Suppressor macrophage treated with lipopolysaccharide for 4 hours (primary cell): ENCODE results near the gene DBX2.
"Not testable (repeated sequence)": the region's sequence is repeated elsewhere in the genome, so short reads cannot be mapped to it uniquely, and the experiment has no call there.

ENCODE experiments used
- DNase-seq: peaks from one replicate; pipeline ENCODE4 v3.0.0-alpha.2; 2020

DBX2 gene

DNA sequence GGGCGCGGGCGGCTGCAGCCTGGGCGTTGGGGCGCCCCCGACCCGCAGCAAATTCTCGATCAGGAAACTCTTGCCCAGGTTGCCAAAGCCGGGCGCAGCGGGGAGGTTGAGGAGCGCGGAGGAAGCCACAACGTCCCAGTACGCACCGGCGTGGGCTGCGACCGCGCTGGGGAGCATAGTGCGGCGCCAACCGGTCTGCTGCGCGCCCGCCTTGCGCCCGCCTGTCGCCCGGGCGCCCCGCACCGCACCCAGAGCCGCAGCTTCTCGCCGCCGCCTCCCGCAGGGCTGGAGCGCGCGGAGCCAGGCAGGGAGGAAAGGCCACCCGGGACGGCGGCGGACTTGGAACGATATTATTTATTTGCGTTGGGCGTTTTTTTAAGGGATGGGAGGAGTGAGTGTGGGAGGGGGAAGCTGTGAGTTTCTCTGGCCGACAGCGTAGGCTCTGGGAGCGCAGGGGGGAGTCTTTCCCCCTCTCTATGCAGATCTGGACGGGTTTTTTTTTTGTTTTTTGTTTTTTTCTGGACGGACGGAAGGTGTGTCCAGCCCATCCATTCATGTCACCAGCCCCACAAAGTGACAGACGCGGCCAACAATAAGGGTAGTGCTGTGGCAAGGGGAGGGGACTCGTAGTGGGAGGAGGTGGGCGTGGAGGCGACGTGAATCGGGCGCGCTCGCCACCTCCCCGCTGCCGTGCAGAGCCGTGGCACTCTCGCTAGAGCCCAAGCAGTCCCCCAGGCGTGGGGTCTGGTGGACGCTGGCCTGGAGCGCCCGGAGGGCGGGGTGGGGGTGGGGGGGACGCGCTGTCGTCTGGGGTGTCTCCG lies at the start of gene DBX2:
Gene DBX2 (minus strand): TSS at position 349 of the 821 bp plus-strand sequence. CDS start 172 bp downstream, at position 177.
- no peak for DNase-seq

DNA sequence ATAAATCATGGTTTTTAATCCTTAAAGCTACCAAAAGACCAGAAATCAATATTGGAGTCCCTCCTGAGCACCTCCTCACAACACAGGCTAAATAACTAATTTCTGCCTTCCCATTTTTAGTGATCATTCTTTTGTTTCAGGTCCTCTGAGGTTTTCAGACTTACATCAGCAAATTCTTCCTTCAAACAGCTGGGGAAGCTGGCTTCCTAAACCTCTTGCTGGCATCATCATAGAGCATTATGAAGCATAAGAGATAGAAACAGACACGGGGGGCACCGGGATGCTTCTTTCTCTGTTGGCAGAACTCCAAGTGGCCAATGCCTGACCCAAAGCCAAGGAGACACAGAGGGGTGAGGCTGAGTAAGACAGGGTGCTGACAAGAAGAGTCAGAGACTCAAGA lies 47.9 kb upstream of the DBX2 start:
- DNase-seq: no peak

DNA sequence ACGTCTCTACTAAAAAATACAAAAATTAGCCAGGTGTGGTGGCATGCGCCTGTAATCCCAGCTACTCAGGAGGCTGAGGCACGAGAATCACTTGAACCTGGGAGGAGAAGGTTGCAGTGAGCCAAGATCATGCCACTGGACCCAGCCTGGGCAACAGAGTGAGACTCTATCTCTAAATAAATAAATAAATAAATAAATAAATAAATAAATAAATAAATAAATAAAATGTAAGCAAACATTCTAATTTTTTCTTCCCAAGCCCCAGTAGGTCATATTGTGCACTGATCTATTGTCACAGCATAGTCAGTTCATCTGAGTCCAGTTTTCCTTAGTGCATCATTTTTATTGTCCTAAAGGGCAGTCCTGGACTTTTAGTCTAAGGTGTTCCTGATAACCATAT lies 44.5 kb upstream of the DBX2 start:
- DNase-seq: not testable (repeated sequence)

DNA sequence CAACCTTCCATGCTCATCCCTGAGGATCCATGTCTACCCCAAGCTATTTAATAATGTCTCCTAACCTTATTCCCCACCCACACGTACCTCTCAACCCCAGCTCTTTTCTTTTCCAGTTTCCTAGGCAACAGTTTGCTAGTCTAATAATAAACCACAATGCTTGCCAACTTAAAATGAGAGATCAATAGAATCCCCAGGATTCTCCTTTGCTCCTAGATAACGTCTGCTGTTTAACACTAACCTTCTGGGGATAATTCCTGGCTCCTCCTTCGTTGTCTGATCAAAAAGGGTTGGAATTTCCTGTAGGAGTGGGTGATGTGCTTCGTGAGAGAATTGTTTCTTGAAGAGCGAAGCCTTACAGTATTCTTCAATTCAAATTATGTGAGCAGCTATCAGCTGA lies 42.2 kb upstream of the DBX2 start:
- no peak for DNase-seq

DNA sequence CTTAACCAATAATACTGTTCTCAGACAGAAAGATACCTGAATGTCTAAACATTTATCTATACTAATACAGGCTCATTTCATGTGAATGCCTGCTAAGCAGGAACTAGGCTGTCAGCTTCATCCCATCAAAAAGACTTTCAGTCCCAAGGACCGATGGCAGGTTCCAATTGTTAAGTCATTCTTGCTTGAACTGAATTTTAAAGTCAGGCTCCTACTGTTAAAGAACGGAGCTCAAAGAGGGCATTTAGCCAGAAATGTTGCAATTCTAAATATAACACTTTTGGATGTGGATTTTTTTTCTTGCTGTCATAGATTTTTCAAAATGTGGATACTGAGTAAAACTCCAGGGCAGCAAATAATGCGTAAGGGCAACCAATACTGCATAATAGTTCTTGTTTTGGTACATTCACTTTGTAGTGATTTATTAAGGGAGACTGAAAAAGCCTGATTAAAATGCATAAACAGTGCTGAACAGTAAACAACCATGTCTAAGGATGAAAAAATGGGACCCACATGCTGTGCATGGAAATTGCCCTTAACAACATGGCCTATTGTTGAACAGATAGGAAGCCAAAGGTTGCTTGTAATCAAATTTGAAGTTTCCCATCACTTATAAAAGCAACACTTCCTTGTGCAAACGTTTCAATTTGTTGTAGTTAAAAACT lies 38.6 kb upstream of the DBX2 start:
- no peak for DNase-seq

DNA sequence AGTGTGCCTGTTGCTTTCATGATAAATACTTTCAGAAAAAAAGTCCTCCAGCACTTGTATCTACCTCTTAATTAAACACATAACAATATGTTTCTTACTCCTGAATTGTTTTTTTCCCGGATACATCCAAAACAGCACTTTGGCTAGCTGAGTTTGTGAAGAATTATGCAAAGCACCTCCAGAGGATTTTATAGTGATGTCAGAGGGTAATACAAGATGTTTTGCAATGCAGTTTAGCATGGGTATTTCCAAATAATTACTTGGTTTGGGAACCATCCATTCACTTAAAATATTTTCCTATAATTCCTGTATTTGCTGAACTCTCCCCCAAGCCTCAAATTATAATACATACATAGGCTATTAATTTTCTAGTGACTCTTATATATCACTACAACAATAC lies 37.7 kb upstream of the DBX2 start:
- DNase-seq: no peak

DNA sequence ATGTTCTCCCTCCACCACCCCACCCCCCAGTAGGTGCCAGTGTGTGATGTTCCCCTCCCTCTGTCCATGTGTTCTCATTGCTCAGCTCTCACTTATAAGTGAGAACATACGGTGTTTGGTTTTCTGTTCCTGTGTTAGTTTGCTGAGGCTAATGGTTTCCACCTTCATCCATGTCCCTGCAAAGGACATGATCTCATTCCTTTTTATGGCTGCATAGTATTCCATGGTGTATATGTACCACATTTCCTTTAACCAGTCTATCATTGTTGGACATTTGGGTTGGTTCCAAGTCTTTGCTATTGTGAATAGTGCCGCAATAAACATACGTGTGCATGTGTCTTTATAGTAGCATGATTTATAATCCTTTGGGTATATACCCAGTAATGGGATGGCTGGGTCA lies 33.3 kb upstream of the DBX2 start:
- not testable (repeated sequence) for DNase-seq

DNA sequence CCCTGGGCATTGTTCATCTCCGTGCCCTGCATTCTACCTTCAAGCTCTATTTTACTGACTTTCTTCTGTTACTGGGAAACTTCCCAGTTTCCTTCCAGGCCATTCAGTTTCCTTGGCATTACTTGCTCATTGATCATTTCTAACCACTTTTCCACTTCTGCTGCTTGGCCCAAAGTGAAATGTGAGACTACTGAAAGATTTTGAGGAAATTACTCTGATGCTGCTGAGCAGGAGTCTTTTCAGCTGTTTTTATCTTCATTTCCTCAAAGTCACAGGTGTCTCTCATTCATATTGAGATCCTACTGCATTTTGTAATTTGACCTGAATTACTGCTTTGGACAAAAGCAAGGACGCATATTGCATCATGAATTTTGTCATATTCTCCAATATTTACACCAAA lies 26.4 kb upstream of the DBX2 start:
- DNase-seq: no peak

DNA sequence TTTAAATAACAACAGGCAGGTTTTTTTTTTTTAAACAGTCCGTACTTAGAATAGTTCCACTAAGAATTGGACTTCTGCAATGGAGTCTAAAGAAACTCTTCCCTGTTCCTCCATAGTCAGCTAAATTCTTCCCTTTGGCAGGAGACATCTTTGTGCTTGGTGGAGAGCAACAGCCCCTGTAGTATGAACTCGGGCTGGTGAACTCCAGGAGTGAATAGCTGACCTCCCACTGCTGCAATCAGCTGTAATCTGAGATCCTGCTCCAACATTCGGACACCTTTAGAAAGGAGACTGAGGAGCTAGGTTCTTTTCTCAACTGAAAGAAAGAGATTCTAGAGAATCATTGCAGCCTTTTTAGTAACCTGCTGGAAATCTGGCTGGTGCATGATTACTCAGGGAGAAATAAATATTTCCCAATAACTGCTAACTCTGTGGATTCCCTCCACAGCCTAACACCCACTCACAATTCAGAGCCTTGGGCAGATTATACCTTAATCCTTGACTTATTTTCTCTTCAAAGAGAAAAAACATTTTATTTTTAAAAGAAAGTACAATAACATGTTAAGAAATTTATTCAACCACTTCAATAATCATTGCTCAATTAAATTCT lies 25.6 kb upstream of the DBX2 start:
- DNase-seq: no peak

DNA sequence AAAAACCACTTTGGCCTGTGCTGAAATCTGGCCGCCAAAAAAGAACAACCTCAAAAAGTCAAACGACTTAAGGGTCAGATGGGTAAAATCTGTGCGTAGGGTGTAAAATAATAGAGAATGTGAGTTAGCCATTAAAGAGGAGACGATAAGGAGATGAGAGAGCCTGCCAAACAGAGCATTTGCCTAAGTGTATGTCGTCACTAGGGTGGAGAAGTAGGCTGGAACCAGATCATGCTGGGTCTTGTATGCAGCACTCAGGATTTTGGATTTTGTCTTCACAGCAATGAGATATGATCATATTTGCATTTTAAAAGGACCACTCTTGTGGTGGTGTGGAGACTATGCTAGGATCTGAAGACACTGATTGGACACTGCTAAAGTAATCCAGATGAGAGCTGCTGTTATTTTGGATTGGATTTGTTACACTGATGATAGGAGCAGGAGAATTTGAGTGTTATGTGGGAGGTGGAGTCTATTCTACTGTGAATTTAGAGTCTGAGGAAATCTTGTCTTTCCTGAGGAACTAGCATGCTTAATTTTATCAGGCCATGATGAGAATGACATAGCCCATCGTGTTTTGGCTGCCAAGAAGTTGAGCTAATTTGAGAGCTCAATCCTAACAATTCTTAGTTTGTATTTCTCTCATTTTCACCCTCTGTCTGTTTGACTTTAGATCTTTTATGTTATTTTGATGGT lies 24.8 kb upstream of the DBX2 start:
- no peak for DNase-seq

DNA sequence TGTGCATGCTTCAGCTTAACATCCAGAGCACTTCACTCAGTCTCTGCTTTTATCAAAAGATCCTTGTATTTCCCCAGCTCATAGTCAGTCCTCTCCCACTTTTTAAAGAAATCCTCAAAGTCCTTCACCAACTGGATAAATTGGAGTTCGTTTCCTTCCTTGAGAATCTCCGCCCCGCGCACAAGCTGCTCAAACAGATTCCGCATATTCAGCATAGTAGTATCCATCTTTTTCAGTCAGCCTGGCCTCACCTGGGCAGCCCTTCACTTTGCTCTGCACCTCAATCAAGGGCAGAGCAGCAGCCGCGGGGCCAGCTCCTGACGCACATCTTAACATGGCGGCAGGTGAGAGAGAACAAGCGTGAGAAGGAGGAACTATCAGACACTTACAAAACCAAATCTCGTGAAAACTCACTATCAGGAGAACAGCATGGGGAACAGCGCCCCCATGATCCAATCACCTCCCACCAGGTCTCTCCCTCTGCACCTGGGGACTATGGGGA lies 14.3 kb upstream of the DBX2 start:
- no peak for DNase-seq

DNA sequence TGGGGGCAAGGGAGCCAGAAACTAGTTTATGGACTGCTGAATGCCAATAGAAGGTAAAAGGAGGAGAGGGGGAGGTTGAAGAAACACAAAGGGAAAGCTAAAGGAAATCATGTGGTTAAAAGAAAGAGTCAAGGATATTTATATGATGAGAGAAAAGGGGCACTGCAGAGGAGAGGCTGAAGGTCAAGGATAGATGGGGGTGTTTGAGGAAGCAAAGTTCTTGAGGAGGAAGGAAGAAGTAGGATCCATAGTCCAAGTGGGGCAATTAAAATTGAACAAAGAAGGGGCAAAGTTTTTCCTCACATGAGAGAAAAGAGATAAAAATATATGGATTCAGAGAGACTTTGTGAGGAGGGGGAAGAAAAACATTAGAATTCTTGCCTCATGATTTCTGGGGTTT lies 10.1 kb upstream of the DBX2 start:
- no peak for DNase-seq

DNA sequence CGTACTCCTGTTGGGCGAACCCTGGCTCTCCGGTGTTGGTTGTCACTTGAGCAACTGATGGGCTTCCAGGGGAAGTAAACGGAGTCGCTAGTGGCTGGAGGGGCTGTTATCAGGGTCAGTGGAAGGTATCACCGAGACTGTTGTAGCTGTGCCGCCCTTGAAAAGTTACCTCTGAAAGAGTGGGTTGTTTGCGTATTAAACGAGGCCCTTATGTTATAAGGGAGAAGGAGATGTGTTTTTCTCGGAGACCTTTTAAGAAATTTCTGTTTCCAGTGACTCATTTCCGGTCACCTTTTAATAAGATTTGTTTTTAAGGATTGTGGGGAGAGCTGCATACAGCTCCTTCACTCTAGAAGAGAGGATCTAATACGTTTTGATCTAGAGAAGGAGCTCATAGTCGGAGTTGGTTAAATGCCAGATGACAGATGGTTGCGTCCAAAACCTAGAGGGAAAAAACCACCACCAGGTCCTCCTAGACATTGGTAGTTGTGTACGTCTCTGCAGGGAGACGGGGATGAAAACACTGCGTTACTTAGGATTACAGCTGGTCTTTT lies 750 bp upstream of the DBX2 start:
- DNase-seq: no peak

DNA sequence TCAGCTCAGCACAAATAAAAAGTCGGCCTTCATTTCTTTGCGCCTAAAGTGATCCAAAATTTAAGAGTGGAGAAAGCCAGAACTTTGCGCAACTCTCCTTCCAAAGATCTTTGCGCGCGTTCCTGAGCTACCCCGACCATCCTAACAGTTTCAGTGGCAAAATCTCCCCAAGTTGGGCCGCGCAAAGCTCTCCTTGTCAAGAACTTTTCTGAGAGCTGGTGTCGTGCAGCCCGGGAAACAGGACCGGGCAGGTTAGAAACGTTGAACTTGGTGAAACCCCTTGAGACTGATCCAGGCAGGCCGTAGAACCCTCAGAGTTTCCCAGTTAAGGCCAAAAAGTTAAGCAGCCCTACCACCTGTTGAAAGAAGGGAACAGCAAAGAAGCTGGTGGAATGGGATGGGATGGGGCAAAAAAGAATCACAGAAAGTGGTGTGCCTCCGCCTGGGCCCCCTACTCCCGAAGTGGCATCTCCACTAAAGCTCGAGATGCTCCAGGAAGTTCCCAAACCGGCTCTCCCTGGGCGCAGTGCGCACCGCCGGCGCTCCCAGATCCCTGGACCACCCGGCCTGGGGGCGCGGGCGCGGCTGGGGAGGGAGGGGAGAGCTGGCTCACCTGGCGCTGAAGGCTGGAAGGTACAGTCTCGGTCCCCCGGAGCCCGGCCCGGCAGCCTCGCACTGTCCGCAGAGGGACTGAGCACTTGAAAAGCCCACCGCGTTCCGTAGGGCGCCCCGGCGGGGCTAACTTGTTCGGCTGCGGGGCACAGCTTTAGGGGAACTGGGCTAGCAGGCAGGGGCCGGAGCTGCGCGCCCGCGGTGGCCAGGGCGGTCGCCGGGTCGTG lies 768 bp downstream of the DBX2 start:
- no peak for DNase-seq

DNA sequence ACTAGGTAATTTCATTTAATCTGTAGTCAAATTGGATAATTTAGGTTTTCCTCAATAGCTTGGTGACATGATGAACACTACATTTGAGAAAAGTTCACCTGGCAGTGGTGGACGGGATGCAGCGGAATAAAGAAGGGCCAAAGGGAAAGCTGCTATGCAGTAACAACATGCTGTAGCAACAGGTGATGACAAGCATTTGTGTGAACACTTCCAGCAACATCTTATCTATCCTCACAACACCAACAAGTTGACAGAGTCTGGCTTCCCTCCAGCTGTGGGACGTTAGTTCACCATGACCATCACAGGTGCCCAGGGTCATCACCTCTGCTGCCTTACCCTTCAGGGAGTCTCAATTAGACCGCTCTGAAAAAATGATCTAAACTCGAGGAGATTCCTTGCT lies 8.3 kb downstream of the DBX2 start:
- no peak for DNase-seq

DNA sequence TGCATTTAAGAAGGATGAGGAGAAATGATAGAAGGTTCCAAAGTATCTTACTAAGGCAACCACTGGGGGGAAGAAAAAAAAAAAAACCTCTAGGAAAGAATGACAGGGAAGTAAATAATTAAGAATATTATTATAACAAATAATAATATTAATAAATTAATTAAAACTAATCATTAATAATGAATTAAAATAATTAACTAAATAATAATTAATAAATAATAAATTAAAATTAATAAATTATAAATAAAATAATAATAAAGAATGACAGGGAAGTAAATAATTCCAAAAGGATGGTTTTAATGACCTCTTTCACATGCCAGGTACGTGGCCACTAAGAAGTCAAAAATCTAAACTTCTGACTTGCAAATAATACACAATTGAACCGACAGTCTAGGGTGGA lies 9.9 kb downstream of the DBX2 start:
- no peak for DNase-seq

DNA sequence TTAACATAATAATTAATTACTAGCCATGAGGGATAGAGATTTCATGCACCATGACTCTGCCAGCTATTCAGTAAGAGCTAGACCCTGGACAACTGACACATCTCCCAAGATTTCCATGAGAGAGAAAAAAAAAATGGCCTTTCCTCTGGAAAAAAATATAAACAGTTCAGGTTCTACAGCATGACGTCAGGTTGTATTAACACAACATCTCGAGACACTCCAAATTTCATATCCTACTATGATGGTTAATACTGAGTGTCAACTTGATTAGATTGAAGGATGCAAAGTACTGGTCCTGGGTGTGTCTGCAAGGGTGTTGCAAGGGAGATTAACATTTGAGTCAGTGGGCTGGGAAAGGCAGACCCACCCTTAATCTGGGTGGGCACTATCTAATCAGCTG lies 11.1 kb downstream of the DBX2 start:
- DNase-seq: no peak

DNA sequence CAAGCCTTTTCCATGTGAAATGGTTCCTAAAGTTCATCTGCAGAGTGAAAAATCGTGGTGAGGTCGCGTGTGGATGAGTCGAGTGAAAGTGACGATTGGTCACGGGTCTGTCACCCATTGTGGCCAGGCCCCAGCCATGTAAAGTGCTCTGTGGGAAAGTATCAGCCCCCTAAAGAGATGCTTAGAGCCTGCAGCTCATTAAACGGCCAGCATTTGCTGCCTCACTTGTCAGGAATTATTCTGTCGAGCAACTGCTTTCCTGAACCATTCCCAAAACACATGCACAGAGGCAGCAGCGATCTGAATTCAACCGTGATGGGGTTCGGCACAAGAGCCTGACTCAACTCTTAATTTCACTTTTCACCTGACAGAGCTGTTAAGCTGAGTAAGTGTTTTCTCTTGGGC lies 16.0 kb downstream of the DBX2 start:
- DNase-seq: no peak

DNA sequence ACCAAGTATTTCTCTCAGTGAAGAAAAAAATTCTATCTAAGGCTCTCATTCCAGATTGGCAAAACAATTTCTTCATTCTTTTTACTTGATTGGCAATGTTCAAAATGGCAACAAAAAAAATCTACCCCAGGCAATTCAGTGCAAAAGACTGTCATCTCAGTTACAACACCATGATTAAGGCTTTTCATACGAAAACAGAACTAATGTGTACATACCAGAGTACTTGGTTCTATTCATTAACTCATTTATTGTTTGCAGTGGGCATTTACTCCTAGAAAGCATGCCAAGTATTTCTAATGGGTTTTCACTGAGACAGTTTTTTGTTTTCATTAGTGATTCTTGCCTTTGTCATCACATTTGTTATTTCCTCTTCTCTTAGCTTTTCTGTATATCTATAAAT lies 33.0 kb downstream of the DBX2 start:
- no peak for DNase-seq

DNA sequence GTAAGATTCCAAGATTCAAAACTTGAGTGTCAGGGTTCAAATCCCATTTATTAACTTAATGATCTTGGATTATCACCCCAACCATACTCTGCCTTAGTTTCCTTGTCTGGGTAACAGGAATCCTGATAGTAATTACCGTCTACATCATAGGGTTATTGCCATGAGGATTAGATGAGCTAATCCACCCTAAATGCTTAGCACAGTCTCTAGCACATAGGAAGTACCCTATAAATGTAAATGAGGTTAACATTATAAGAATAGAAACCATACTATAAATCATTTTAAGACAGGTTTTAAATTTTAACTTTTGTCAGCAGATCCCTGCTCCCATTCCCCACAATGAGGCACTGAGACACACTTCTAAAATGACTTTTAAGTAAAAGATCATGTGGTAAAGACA lies 36.5 kb downstream of the DBX2 start:
- DNase-seq: no peak

DNA sequence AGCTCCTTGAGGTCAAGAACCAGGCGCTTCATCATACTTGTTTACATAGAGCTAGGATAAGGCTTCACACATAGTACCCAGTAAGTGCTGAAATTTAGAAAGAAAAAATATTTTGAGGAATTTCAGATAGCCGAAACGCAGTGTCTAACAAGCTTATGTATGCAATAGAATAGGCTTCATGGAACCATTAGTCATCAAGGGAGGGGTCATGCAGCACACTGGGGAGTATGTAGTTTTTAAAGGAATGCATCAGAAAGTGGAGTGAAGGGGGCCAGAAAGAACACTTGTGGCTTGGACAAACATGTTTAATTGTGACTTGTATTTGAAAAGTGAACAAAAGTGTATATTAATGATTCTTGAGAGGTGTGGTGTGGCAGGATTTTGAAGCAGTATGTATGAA lies 38.1 kb downstream of the DBX2 start:
- DNase-seq: no peak

DNA sequence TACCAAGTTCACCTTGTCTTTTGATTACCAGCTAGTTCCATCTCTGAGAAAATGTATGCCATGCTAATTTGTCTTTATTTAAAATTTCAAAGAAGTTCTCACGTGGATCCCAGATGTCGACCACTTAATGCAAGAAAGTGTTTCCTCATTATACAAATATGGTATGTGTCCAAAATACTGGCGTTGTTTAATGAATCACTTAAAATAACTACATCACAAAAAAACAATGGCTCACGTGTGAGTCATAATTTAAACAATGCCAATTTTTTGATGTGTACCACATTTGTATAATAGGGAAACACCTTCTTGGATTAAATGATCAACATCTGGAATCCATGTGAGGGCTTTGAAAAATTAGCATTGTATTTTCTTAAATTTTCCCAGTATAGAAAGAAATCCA lies 40.8 kb downstream of the DBX2 start:
- no peak for DNase-seq
